ENCODE results near the gene PFDN2.
"Not testable (repeated sequence)": the region's sequence is repeated elsewhere in the genome, so short reads cannot be mapped to it uniquely, and the experiment has no call there.

Gene PFDN2

DNA sequence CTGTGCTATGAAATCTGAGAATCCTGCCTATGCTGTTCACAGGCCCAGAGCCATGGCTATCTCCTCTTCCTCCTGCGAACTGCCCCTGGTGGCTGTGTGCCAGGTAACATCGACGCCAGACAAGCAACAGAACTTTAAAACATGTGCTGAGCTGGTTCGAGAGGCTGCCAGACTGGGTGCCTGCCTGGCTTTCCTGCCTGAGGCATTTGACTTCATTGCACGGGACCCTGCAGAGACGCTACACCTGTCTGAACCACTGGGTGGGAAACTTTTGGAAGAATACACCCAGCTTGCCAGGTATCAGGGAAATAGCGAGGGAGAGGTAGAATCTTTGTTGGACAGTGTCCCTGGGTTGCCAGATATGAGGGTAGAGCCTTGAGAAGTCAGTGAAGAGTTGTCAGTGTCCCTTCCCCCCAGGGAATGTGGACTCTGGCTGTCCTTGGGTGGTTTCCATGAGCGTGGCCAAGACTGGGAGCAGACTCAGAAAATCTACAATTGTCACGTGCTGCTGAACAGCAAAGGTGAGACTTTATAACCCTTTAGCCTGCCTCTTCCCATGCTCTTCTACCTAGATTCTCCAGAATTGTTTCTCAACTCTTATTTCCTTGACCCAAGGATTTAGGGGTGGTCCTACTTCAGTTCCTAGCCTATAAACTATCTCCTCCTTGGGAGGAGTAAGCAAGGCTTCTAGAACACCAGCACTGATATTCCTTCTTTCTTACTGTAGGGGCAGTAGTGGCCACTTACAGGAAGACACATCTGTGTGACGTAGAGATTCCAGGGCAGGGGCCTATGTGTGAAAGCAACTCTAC, 1.5 kb upstream of the PFDN2 start:
- peaks cover 23 to 65% (median 48%) of the 10 kb centered on the region in 4 experiments for H3K4me1 ChIP-seq (ENCODE audit: control extremely low read depth in 1 of 4, control insufficient read depth in 4 of 4, insufficient read depth in 4 of 4, low read length in 3 of 4)
- peak overlapping the region in 6 of 7 experiments; percentile 0 to 100 (median 93) for H3K4me3 ChIP-seq (ENCODE audit: control insufficient read depth in 1 of 7, extremely low read depth in 1 of 7, insufficient read depth in 4 of 7, low read depth in 2 of 7, low read length in 6 of 7)
- H3K27me3 ChIP-seq (replicated peaks in 2 of 5; ENCODE audit: control insufficient read depth in 4 of 5, insufficient read depth in 5 of 5, low read length in 4 of 5), result no peaks in the 10 kb centered on the region
- WGBS (ENCODE audit: insufficient coverage), result 72% methylated on average over 8 of the region's 10 CpGs
- H3K36me3 ChIP-seq (ENCODE audit: control insufficient read depth in 4 of 4, insufficient read depth in 4 of 4, low read length in 3 of 4), result peaks cover 7 to 47% (median 35%) of the 10 kb centered on the region in 4 experiments
- peak; percentile 63 to 84 (median 73) for DNase-seq
- ChIA-PET POLR2A (interaction anchor here (0.6 kb wide), 1 partner anchor 15 kb away, joined by 3 read pairs; no protein-coding TSS in a partner anchor), CTCF (interaction anchor here (0.8 to 1.3 kb wide), 2 partner anchors 9 to 14 kb away, joined by 3 to 6 read pairs; partner anchors contain the start of gene DEDD)
- H3K9me3 ChIP-seq (ENCODE audit: control extremely low read depth in 1 of 5, control insufficient read depth in 4 of 5, insufficient read depth in 2 of 5, low read depth in 1 of 5, low read length in 4 of 5), result no peaks in the 10 kb centered on the region
- H3K27ac ChIP-seq (ENCODE audit: insufficient read depth in 1 of 2, low read depth in 1 of 2, low read length in 2 of 2, poor library complexity in 1 of 2, severe bottlenecking in 2 of 2), result peak overlapping the region; percentile 18 to 93

DNA sequence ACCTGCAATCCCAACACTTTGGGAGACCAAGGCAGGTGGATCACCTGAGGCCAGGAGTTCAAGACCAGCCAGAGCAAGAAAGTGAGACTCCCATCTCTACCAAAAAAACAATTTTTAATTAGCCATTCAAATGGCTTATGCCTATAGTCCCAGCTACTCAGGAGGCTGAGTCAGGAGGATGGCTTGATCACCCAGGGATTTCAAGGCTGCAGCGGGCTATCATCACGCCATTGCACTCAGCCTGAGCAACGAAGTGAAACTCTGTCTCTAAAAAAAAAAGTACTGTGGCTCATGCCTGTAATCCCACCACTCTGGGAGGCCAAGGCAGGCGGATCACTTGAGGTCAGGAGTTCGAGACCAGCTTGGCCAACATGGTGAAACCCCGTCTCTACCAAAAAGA, 1.9 kb downstream of the PFDN2 start:
- H3K27ac ChIP-seq (ENCODE audit: insufficient read depth in 1 of 2, low read depth in 1 of 2, low read length in 2 of 2, poor library complexity in 1 of 2, severe bottlenecking in 2 of 2); H3K4me3 ChIP-seq (ENCODE audit: control insufficient read depth in 1 of 7, extremely low read depth in 1 of 7, insufficient read depth in 4 of 7, low read depth in 2 of 7, low read length in 6 of 7); DNase-seq; POLR2A ChIA-PET; H3K9me3 ChIP-seq (ENCODE audit: control extremely low read depth in 1 of 5, control insufficient read depth in 4 of 5, insufficient read depth in 2 of 5, low read depth in 1 of 5, low read length in 4 of 5); H3K27me3 ChIP-seq (replicated peaks in 2 of 5; ENCODE audit: control insufficient read depth in 4 of 5, insufficient read depth in 5 of 5, low read length in 4 of 5): not testable (repeated sequence)
- WGBS (ENCODE audit: insufficient coverage), result 94% methylated on average over 6 of the region's 6 CpGs
- CTCF ChIA-PET, result interaction anchor here (1.0 to 2.7 kb wide), 4 partner anchors 15 to 74 kb away, joined by 3 to 16 read pairs (median 6); no protein-coding TSS in a partner anchor
- peaks cover 4 to 17% (median 8%) of the 10 kb centered on the region in 4 experiments for H3K36me3 ChIP-seq (ENCODE audit: control insufficient read depth in 4 of 4, insufficient read depth in 4 of 4, low read length in 3 of 4)
- peaks cover 46 to 86% (median 61%) of the 10 kb centered on the region in 4 experiments for H3K4me1 ChIP-seq (ENCODE audit: control extremely low read depth in 1 of 4, control insufficient read depth in 4 of 4, insufficient read depth in 4 of 4, low read length in 3 of 4)

DNA sequence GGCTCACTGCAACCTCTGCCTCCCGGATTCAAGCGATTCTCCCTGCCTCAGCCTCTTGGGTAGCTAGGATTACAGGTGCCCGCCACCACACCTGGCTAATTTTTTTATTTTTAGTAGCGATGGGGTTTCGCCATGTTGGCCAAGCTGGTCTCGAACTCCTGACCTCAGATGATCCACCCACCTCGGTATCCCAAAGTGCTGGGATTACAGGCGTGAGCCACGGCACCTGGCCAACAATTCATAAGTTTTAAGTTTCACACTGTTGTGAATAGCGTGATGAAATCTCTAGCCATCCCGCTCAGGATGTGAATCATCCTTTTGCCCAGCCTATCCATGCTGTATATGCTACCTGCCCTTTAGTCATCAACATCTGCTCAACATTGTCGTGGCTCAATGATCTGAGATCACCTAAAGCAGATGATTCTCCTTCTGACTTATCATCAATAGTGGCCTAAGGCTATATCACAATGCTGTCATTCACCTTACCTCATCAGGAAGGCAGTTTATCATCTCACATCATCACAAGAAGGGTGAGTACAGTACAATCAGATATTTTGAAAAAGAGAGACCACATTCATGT, 2.6 kb downstream of the PFDN2 start:
- ChIA-PET CTCF (interaction anchor here (1.0 to 2.6 kb wide), 2 partner anchors 16 to 41 kb away, joined by 3 to 7 read pairs; no protein-coding TSS in a partner anchor), POLR2A (interaction anchor here (1.2 kb wide), 1 partner anchor 17 kb away, joined by 4 read pairs; the partner anchor contains the start of gene DEDD)
- Histone ChIP-seq H3K27ac (ENCODE audit: insufficient read depth in 1 of 2, low read depth in 1 of 2, low read length in 2 of 2, poor library complexity in 1 of 2, severe bottlenecking in 2 of 2) (peak overlapping the region in 1 of 2 experiments; percentile 55), H3K9me3 (ENCODE audit: control extremely low read depth in 1 of 5, control insufficient read depth in 4 of 5, insufficient read depth in 2 of 5, low read depth in 1 of 5, low read length in 4 of 5) (no peaks in the 10 kb centered on the region), H3K27me3 (replicated peaks in 2 of 5; ENCODE audit: control insufficient read depth in 4 of 5, insufficient read depth in 5 of 5, low read length in 4 of 5) (no peaks in the 10 kb centered on the region), H3K4me3 (ENCODE audit: control insufficient read depth in 1 of 7, extremely low read depth in 1 of 7, insufficient read depth in 4 of 7, low read depth in 2 of 7, low read length in 6 of 7) (no peak overlapping the region), H3K4me1 (ENCODE audit: control extremely low read depth in 1 of 4, control insufficient read depth in 4 of 4, insufficient read depth in 4 of 4, low read length in 3 of 4) (peaks cover 46 to 84% (median 63%) of the 10 kb centered on the region in 4 experiments), H3K36me3 (ENCODE audit: control insufficient read depth in 4 of 4, insufficient read depth in 4 of 4, low read length in 3 of 4) (peaks cover under 1 to 10% (median 3%) of the 10 kb centered on the region in 4 experiments)
- WGBS (ENCODE audit: insufficient coverage), result 95% methylated on average over 12 of the region's 12 CpGs
- peak in 1 of 3 donors; percentile 22 for DNase-seq

DNA sequence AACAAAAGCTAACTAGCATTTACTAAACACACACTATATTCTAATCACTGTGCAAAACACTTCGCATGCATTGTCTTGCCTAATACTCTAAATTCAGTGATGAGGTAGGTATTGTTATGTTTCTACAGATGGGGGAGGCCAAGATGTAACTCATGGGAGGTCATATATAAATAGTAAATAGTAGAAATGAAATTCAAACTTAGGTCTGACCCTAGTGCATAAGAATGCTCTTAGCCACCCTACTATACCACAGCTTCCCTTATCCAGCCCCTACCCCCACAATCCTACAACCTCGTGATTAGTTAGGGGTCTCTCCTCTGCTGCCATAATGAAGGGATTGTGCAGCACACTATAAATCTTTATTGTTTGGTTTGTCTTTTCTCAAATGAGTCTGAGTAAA, 3.3 kb downstream of the PFDN2 start:
- ChIA-PET CTCF (interaction anchor here (0.7 kb wide), 1 partner anchor 26 kb away, joined by 3 read pairs; no protein-coding TSS in a partner anchor), POLR2A (interaction anchor here (1.2 kb wide), 1 partner anchor 18 kb away, joined by 4 read pairs; the partner anchor contains the start of gene DEDD)
- peaks cover 46 to 80% (median 61%) of the 10 kb centered on the region in 4 experiments for H3K4me1 ChIP-seq (ENCODE audit: control extremely low read depth in 1 of 4, control insufficient read depth in 4 of 4, insufficient read depth in 4 of 4, low read length in 3 of 4)
- peak overlapping the region in 1 of 2 experiments; percentile 55 for H3K27ac ChIP-seq (ENCODE audit: insufficient read depth in 1 of 2, low read depth in 1 of 2, low read length in 2 of 2, poor library complexity in 1 of 2, severe bottlenecking in 2 of 2)
- DNase-seq, result no peak
- peaks cover 0 to 7% (median 4%) of the 10 kb centered on the region in 4 experiments for H3K36me3 ChIP-seq (ENCODE audit: control insufficient read depth in 4 of 4, insufficient read depth in 4 of 4, low read length in 3 of 4)
- WGBS (ENCODE audit: insufficient coverage), result no CpG with 5 or more reads among the region's 2 CpGs
- no peaks in the 10 kb centered on the region for H3K27me3 ChIP-seq (replicated peaks in 2 of 5; ENCODE audit: control insufficient read depth in 4 of 5, insufficient read depth in 5 of 5, low read length in 4 of 5)
- H3K4me3 ChIP-seq (ENCODE audit: control insufficient read depth in 1 of 7, extremely low read depth in 1 of 7, insufficient read depth in 4 of 7, low read depth in 2 of 7, low read length in 6 of 7), result no peak overlapping the region
- no peaks in the 10 kb centered on the region for H3K9me3 ChIP-seq (ENCODE audit: control extremely low read depth in 1 of 5, control insufficient read depth in 4 of 5, insufficient read depth in 2 of 5, low read depth in 1 of 5, low read length in 4 of 5)

DNA sequence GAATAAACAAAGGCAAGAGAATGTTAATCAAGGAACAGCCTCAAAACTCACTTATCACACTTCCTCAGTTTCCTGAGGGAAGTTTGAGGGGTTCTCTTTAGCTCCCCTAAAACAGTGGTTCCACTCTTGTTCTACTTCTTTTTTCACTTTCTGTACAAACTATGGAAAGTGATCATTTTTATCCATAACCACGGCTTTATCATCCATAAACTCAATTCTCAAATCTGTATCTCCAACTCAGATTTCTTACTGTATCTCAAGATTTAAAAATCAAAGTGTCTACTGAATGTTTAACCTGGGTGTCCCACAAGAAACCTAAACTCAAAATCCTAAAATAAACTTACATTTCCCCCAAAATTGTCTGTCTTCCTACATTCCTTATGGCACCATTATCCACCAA, 3.9 kb downstream of the PFDN2 start:
- no peak for DNase-seq
- Histone ChIP-seq H3K9me3 (ENCODE audit: control extremely low read depth in 1 of 5, control insufficient read depth in 4 of 5, insufficient read depth in 2 of 5, low read depth in 1 of 5, low read length in 4 of 5) (no peaks in the 10 kb centered on the region), H3K27ac (ENCODE audit: insufficient read depth in 1 of 2, low read depth in 1 of 2, low read length in 2 of 2, poor library complexity in 1 of 2, severe bottlenecking in 2 of 2) (peak overlapping the region; percentile 31 to 55), H3K4me3 (ENCODE audit: control insufficient read depth in 1 of 7, extremely low read depth in 1 of 7, insufficient read depth in 4 of 7, low read depth in 2 of 7, low read length in 6 of 7) (peak overlapping the region in 1 of 7 experiments; percentile 30), H3K36me3 (ENCODE audit: control insufficient read depth in 4 of 4, insufficient read depth in 4 of 4, low read length in 3 of 4) (peaks cover 0 to 11% (median 4%) of the 10 kb centered on the region in 4 experiments), H3K27me3 (replicated peaks in 2 of 5; ENCODE audit: control insufficient read depth in 4 of 5, insufficient read depth in 5 of 5, low read length in 4 of 5) (no peaks in the 10 kb centered on the region), H3K4me1 (ENCODE audit: control extremely low read depth in 1 of 4, control insufficient read depth in 4 of 4, insufficient read depth in 4 of 4, low read length in 3 of 4) (peaks cover 41 to 74% (median 55%) of the 10 kb centered on the region in 4 experiments)
- ChIA-PET POLR2A (interaction anchor here (1.2 kb wide), 1 partner anchor 18 kb away, joined by 4 read pairs; the partner anchor contains the start of gene DEDD), CTCF (interaction anchor here (0.7 kb wide), 1 partner anchor 27 kb away, joined by 3 read pairs; no protein-coding TSS in a partner anchor)
- WGBS (ENCODE audit: insufficient coverage), result no CpG with 5 or more reads among the region's 1 CpG

DNA sequence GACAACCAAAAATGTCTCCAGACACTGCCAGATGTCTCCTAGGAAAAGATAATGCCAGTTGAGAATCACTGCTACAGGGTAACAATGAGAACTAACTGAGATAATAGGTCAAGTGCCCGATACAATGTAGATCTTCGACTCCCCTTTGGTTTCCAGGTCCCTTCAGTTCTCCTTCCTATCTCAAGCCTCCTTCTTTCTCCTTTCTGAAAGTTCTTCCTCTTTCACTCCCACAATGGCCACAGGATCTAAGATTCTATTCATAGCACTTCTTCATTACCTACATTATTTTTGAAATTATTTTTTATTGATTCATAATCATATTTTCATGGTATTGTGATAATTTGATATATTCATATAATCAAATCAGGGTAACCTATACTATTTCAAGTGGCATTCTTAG, 6.3 kb downstream of the PFDN2 start:
- POLR2A ChIA-PET, result interaction anchor here (0.6 to 0.7 kb wide), 2 partner anchors 26 to 41 kb away, joined by 3 read pairs; no protein-coding TSS in a partner anchor
- 9% methylated on average over 2 of the region's 2 CpGs for WGBS (ENCODE audit: insufficient coverage)

More for the DNA sequence above, 6.3 kb downstream of the PFDN2 start:
- no peaks in the 10 kb centered on the region for H3K9me3 ChIP-seq (ENCODE audit: control extremely low read depth in 1 of 5, control insufficient read depth in 4 of 5, insufficient read depth in 2 of 5, low read depth in 1 of 5, low read length in 4 of 5)
- peaks cover 33 to 55% (median 41%) of the 10 kb centered on the region in 4 experiments for H3K4me1 ChIP-seq (ENCODE audit: control extremely low read depth in 1 of 4, control insufficient read depth in 4 of 4, insufficient read depth in 4 of 4, low read length in 3 of 4)
- peak overlapping the region in 1 of 7 experiments; percentile 2 for H3K4me3 ChIP-seq (ENCODE audit: control insufficient read depth in 1 of 7, extremely low read depth in 1 of 7, insufficient read depth in 4 of 7, low read depth in 2 of 7, low read length in 6 of 7)
- peak overlapping the region; percentile 12 to 27 for H3K27ac ChIP-seq (ENCODE audit: insufficient read depth in 1 of 2, low read depth in 1 of 2, low read length in 2 of 2, poor library complexity in 1 of 2, severe bottlenecking in 2 of 2)
- no peaks in the 10 kb centered on the region for H3K27me3 ChIP-seq (replicated peaks in 2 of 5; ENCODE audit: control insufficient read depth in 4 of 5, insufficient read depth in 5 of 5, low read length in 4 of 5)
- CTCF ChIA-PET, result interaction anchor here (1.0 to 1.6 kb wide), 6 partner anchors 10 to 91 kb away, joined by 3 to 10 read pairs (median 4); partner anchors contain the start of gene F11R
- peak in 1 of 3 donors; percentile 22 for DNase-seq
- peaks cover 0 to 15% (median 5%) of the 10 kb centered on the region in 4 experiments for H3K36me3 ChIP-seq (ENCODE audit: control insufficient read depth in 4 of 4, insufficient read depth in 4 of 4, low read length in 3 of 4)
